MM.1S (cell line): ENCODE data around the gene RASGRP2.
"Not testable (repeated sequence)": the region's sequence is repeated elsewhere in the genome, so short reads cannot be mapped to it uniquely, and the experiment has no call there.

Source experiments
- DNase-seq: peaks from one replicate; pipeline ENCODE4 v3.0.0-alpha.2; 2015
- H2AFZ ChIP-seq: fragments of 300-600 bp; sonication (generic); 2 replicates; pipeline ENCODE4 v1.6.0; 2016; ENCODE audit warnings: antibody characterized with exemption, low read length
- H3F3A ChIP-seq: fragments of 300-600 bp; sonication (generic); 2 replicates; pipeline ENCODE4 v1.6.1; 2016; ENCODE audit warnings: mild to moderate bottlenecking, antibody characterized with exemption, low read length, moderate library complexity, mixed read lengths; ENCODE audit not compliant: insufficient read depth
- H3K27ac ChIP-seq: fragments of 300-600 bp; sonication (generic); 2 replicates; pipeline ENCODE4 v1.5.1; 2016; ENCODE audit warnings: mild to moderate bottlenecking, low read length
- H3K27me3 ChIP-seq: fragments of 300-600 bp; sonication (generic); replicated peaks from 2 replicates; pipeline ENCODE4 v1.6.0; 2016; ENCODE audit warnings: low read length; ENCODE audit not compliant: insufficient read depth
- H3K36me3 ChIP-seq: fragments of 300-600 bp; sonication (generic); replicated peaks from 2 replicates; pipeline ENCODE4 v1.6.1; 2016; ENCODE audit warnings: mild to moderate bottlenecking, low read length, mixed read lengths; ENCODE audit not compliant: insufficient read depth
- H3K4me1 ChIP-seq: fragments of 300-600 bp; sonication (generic); 2 replicates; pipeline ENCODE4 v1.6.1; 2016; ENCODE audit warnings: low read length, mixed read lengths
- H3K4me2 ChIP-seq: fragments of 300-600 bp; sonication (generic); 2 replicates; pipeline ENCODE4 v1.6.0; 2016; ENCODE audit warnings: low read depth, low read length
- H3K4me3 ChIP-seq: fragments of 300-600 bp; sonication (generic); 2 replicates; pipeline ENCODE4 v1.5.1; 2016; ENCODE audit warnings: low read length, mixed read lengths
- H3K79me2 ChIP-seq: fragments of 300-600 bp; sonication (generic); 2 replicates; pipeline ENCODE4 v1.6.1; 2016; ENCODE audit warnings: mixed run types, low read length, mixed read lengths
- H3K9ac ChIP-seq: fragments of 300-600 bp; sonication (generic); 2 replicates; pipeline ENCODE4 v1.6.1; 2016; ENCODE audit warnings: low read length, mixed read lengths
- H3K9me2 ChIP-seq: fragments of 300-600 bp; sonication (generic); replicated peaks from 2 replicates; pipeline ENCODE4 v1.6.1; 2016; ENCODE audit warnings: mild to moderate bottlenecking, low read length, mixed read lengths; ENCODE audit not compliant: insufficient read depth
- H3K9me3 ChIP-seq: fragments of 300-600 bp; sonication (generic); replicated peaks from 2 replicates; pipeline ENCODE4 v1.6.1; 2016; ENCODE audit warnings: mild to moderate bottlenecking, low read length, mixed read lengths; ENCODE audit not compliant: insufficient read depth
- H4K20me1 ChIP-seq: fragments of 300-600 bp; sonication (generic); 2 replicates; pipeline ENCODE4 v1.6.1; 2016; ENCODE audit warnings: mild to moderate bottlenecking, low read length, moderate library complexity, mixed read lengths; ENCODE audit not compliant: insufficient read depth
- EZH2 ChIP-seq: fragments of 300-600 bp; sonication (generic); optimal IDR thresholded peaks from 2 replicates; pipeline ENCODE3; 2017; ENCODE audit warnings: low read depth, mild to moderate bottlenecking, antibody characterized with exemption, low read length, mixed read lengths
- EZH2phosphoT487 ChIP-seq: fragments of 300-600 bp; sonication (generic); IDR thresholded peaks from 2 replicates; pipeline ENCODE4 v1.6.1; 2018; ENCODE audit warnings: antibody characterized with exemption, low read length
- TF ChIP-seq, protein P1 (sequence below): fragments of 300-600 bp; sonication (generic); IDR thresholded peaks from 2 replicates; pipeline ENCODE4 v1.5.1; 2016; ENCODE audit warnings: antibody characterized with exemption, low read length, mixed read lengths

Gene RASGRP2

GRCh38 chr11:64705501-64705900 lies 38.4 kb downstream of the RASGRP2 start:
- peaks cover 80% of the 10 kb centered on the region for H3K27me3 ChIP-seq
- DNase-seq = no peak
- no peaks in the 10 kb centered on the region for H3K9me2 ChIP-seq
- H3K36me3 ChIP-seq = no peaks in the 10 kb centered on the region
- no peak overlapping the region for H3K4me3 ChIP-seq
- TF ChIP-seq EZH2 (no peak), EZH2phosphoT487 (no peak)
- TF ChIP-seq, protein P1, sequence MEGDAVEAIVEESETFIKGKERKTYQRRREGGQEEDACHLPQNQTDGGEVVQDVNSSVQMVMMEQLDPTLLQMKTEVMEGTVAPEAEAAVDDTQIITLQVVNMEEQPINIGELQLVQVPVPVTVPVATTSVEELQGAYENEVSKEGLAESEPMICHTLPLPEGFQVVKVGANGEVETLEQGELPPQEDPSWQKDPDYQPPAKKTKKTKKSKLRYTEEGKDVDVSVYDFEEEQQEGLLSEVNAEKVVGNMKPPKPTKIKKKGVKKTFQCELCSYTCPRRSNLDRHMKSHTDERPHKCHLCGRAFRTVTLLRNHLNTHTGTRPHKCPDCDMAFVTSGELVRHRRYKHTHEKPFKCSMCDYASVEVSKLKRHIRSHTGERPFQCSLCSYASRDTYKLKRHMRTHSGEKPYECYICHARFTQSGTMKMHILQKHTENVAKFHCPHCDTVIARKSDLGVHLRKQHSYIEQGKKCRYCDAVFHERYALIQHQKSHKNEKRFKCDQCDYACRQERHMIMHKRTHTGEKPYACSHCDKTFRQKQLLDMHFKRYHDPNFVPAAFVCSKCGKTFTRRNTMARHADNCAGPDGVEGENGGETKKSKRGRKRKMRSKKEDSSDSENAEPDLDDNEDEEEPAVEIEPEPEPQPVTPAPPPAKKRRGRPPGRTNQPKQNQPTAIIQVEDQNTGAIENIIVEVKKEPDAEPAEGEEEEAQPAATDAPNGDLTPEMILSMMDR = no peak
- H3K79me2 ChIP-seq = no peaks in the 10 kb centered on the region
- no peaks in the 10 kb centered on the region for H4K20me1 ChIP-seq
- no peak overlapping the region for H3K9ac ChIP-seq
- no peaks in the 10 kb centered on the region for H3K4me1 ChIP-seq
- no peak overlapping the region for H3K27ac ChIP-seq
- H2AFZ ChIP-seq = no peak overlapping the region
- no peaks in the 10 kb centered on the region for H3K9me3 ChIP-seq
- H3F3A ChIP-seq = no peaks in the 10 kb centered on the region
- no peak overlapping the region for H3K4me2 ChIP-seq

GRCh38 chr11:64703048-64703447 lies 40.9 kb downstream of the RASGRP2 start:
- no peak for DNase-seq
- no peak overlapping the region for H3K4me2 ChIP-seq
- H3K36me3 ChIP-seq = no peaks in the 10 kb centered on the region
- H3K79me2 ChIP-seq = no peaks in the 10 kb centered on the region
- no peaks in the 10 kb centered on the region for H3F3A ChIP-seq
- H3K9ac ChIP-seq = no peak overlapping the region
- TF ChIP-seq EZH2phosphoT487 (no peak), EZH2 (no peak)
- TF ChIP-seq, protein P1 = no peak
- H3K9me3 ChIP-seq = no peaks in the 10 kb centered on the region
- H3K4me1 ChIP-seq = no peaks in the 10 kb centered on the region
- H3K27me3 ChIP-seq = peaks cover 78% of the 10 kb centered on the region
- no peaks in the 10 kb centered on the region for H3K9me2 ChIP-seq
- no peak overlapping the region for H3K27ac ChIP-seq
- no peak overlapping the region for H3K4me3 ChIP-seq
- no peaks in the 10 kb centered on the region for H4K20me1 ChIP-seq
- no peak overlapping the region for H2AFZ ChIP-seq

GRCh38 chr11:64701956-64702355 lies 42.0 kb downstream of the RASGRP2 start:
- not testable (repeated sequence) for H3K79me2 ChIP-seq, H3K27ac ChIP-seq, H3K4me3 ChIP-seq, H3K36me3 ChIP-seq, H3K9me3 ChIP-seq, H3K4me1 ChIP-seq, H3K9me2 ChIP-seq, H4K20me1 ChIP-seq, H3K9ac ChIP-seq, H3F3A ChIP-seq, H2AFZ ChIP-seq, H3K4me2 ChIP-seq, DNase-seq
- peaks cover 81% of the 10 kb centered on the region for H3K27me3 ChIP-seq

DNA sequence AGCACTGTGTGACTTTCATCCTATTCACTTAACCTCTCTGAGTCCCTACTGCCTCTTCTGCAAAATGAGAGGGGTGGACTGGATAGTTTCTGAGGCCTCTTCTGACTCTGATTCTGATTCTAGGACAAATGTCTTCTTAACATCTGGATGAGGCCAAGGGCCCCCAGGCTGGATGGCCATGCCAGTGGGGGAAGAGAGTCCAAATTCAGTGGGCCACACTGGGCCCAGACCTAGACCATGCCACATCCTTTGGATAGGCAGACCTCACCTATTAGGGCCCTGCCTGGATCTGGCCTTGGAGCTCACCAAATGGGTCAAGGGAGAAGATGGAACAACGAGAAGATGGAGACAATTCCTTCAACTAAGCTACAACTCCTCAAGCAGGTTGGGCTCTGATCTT lies 45.5 kb downstream of the RASGRP2 start:
- Histone ChIP-seq H2AFZ (no peak overlapping the region), H4K20me1 (no peaks in the 10 kb centered on the region), H3K79me2 (no peaks in the 10 kb centered on the region), H3K4me2 (no peak overlapping the region), H3F3A (no peaks in the 10 kb centered on the region), H3K27me3 (peaks cover 86% of the 10 kb centered on the region), H3K27ac (no peak overlapping the region), H3K4me1 (no peaks in the 10 kb centered on the region), H3K9me3 (no peaks in the 10 kb centered on the region), H3K4me3 (no peak overlapping the region), H3K9me2 (no peaks in the 10 kb centered on the region), H3K36me3 (no peaks in the 10 kb centered on the region), H3K9ac (no peak overlapping the region)
- TF ChIP-seq EZH2 = no peak
- no peak for TF ChIP-seq EZH2phosphoT487
- TF ChIP-seq, protein P1 = no peak
- no peak for DNase-seq
